Activated naive CD4-positive, alpha-beta T cell treated with anti-CD3 and anti-CD28 coated beads for 36 hours (primary cell): Measurements from ENCODE around the gene TBC1D10B. TPM values are rescaled to one million over a fixed set of nuclear protein-coding genes. Genes with fewer than 3 reads are reported as not detected.
A peak's percentile ranks its signal among the peaks of the same experiment; 100 is the strongest.
"Not testable (repeated sequence)": the region's sequence is repeated elsewhere in the genome, so short reads cannot be mapped to it uniquely, and the experiment has no call there.

Experiments used
- CTCF ChIA-PET: fragments of 350-600 bp; sonication (Branson Sonifier 250); formaldehyde crosslinking; loops from one replicate; lab custom pipeline; 2021; ENCODE audit warnings: antibody characterized with exemption; lab: Charles Lee
- DNase-seq: peaks from one replicate; pipeline ENCODE4 v3.0.0-alpha.2; 2020
- H3K27ac Mint-ChIP-seq: one replicate; pipeline ENCODE4 v1.8.0; 2021; ENCODE audit warnings: mild to moderate bottlenecking, mixed read lengths
- H3K27me3 Mint-ChIP-seq: one replicate; pipeline ENCODE4 v1.8.0; 2021; ENCODE audit warnings: low read depth, mixed read lengths
- H3K36me3 Mint-ChIP-seq: one replicate; pipeline ENCODE4 v1.8.0; 2021; ENCODE audit warnings: low read depth, mixed read lengths
- H3K4me1 Mint-ChIP-seq: one replicate; pipeline ENCODE4 v1.8.0; 2021; ENCODE audit warnings: low read depth, mixed read lengths
- H3K4me3 Mint-ChIP-seq: one replicate; pipeline ENCODE4 v1.8.0; 2021; ENCODE audit warnings: mild to moderate bottlenecking, moderate library complexity, mixed read lengths
- H3K9me3 Mint-ChIP-seq: one replicate; pipeline ENCODE4 v1.8.0; 2021; ENCODE audit warnings: mixed read lengths
- intact Hi-C: fragments of 100-400 bp; cut with micrococcal nuclease; formaldehyde crosslinking; loops from one replicate; pipeline ENCODE4 v1.15.1; 2023
- total RNA-seq, 2 experiments: library from RNA; stranded (reverse); gene quantifications; one replicate each; pipeline ENCODE4 v1.2.3, GENCODE V29; 2021

The TBC1D10B gene
- total RNA-seq, 2 experiments from 2014 or later = 36.6 to 38.4 TPM

GRCh38 chr16:30407804-30408534 is 37.7 kb upstream of the TBC1D10B start:
- intact Hi-C loops = loop anchor here (1.0 to 2.0 kb wide), 6 partner anchors 26 to 343 kb away; partner anchors contain the start of genes ALDOA, SEPTIN1 and TBC1D10B

GRCh38 chr16:30407102-30407803 is 37.0 kb upstream of the TBC1D10B start, which contains the start of gene ZNF771:
Gene ZNF771 (plus strand): TSS chr16:30407606. CDS start chr16:30408054, 448 bp downstream.
- Mint-ChIP-seq H3K27ac (peak within 1 kb of the TSS; percentile 93), H3K9me3 (no peaks in the 10 kb centered on the region), H3K27me3 (no peaks in the 10 kb centered on the region), H3K36me3 (peaks cover 9% of the 10 kb centered on the region), H3K4me1 (peaks cover 32% of the 10 kb centered on the region), H3K4me3 (peak within 1 kb of the TSS; percentile 98)
- CTCF ChIA-PET = interaction anchor here (0.5 to 4.6 kb wide), 9 partner anchors 8 to 221 kb away, joined by 3 to 27 read pairs (median 8); partner anchors contain the start of genes DCTPP1, SEPTIN1 and ZNF48
- peak; percentile 91 for DNase-seq
- intact Hi-C loops = loop anchor here (1.0 to 2.0 kb wide), 5 partner anchors 25 to 342 kb away; partner anchors contain the start of genes ALDOA, SEPTIN1 and TBC1D10B

More at GRCh38 chr16:30407804-30408534, 37.7 kb upstream of the TBC1D10B start:
- H3K36me3 Mint-ChIP-seq = peaks cover 9% of the 10 kb centered on the region
- peaks cover 33% of the 10 kb centered on the region for H3K4me1 Mint-ChIP-seq
- CTCF ChIA-PET = interaction anchor here (0.7 to 4.6 kb wide), 11 partner anchors 8 to 315 kb away, joined by 3 to 27 read pairs (median 9); partner anchors contain the start of genes DCTPP1, SEPTIN1 and ZNF48
- DNase-seq = no peak
- H3K27ac Mint-ChIP-seq = peak overlapping the region; percentile 79
- H3K27me3 Mint-ChIP-seq = no peaks in the 10 kb centered on the region
- H3K9me3 Mint-ChIP-seq = no peaks in the 10 kb centered on the region
- peak overlapping the region; percentile 98 for H3K4me3 Mint-ChIP-seq

- peak overlapping the region; percentile 98 for H3K4me3 Mint-ChIP-seq
- DNase-seq = no peak
- H3K4me1 Mint-ChIP-seq = peaks cover 28% of the 10 kb centered on the region
- H3K27ac Mint-ChIP-seq = peak overlapping the region; percentile 93
- H3K27me3 Mint-ChIP-seq = no peaks in the 10 kb centered on the region
- CTCF ChIA-PET = interaction anchor here (1.0 to 4.6 kb wide), 8 partner anchors 8 to 222 kb away, joined by 3 to 27 read pairs (median 8); partner anchors contain the start of genes DCTPP1, SEPTIN1 and ZNF48
- intact Hi-C loops = loop anchor here (1.0 to 2.0 kb wide), 5 partner anchors 24 to 341 kb away; partner anchors contain the start of genes ALDOA, SEPTIN1 and TBC1D10B
- H3K36me3 Mint-ChIP-seq = peaks cover 4% of the 10 kb centered on the region
- H3K9me3 Mint-ChIP-seq = no peaks in the 10 kb centered on the region
Observed at GRCh38 chr16:30406795-30407101, 36.5 kb upstream of the TBC1D10B start.

GRCh38 chr16:30401768-30402425 is 31.6 kb upstream of the TBC1D10B start:
- intact Hi-C loops = no loop called here
- H3K27me3 Mint-ChIP-seq = no peaks in the 10 kb centered on the region
- H3K9me3 Mint-ChIP-seq = no peaks in the 10 kb centered on the region
- H3K27ac Mint-ChIP-seq = no peak overlapping the region
- H3K36me3 Mint-ChIP-seq = peaks cover 9% of the 10 kb centered on the region
- H3K4me3 Mint-ChIP-seq = peak overlapping the region; percentile 80
- CTCF ChIA-PET = interaction anchor here (0.6 to 1.3 kb wide), 3 partner anchors 31 to 1307 kb away, joined by 3 to 6 read pairs (median 3); no protein-coding TSS in a partner anchor
- H3K4me1 Mint-ChIP-seq = peaks cover 32% of the 10 kb centered on the region
- DNase-seq = no peak

- DNase-seq = no peak
Observed at GRCh38 chr16:30399435-30400186, 29.3 kb upstream of the TBC1D10B start.

GRCh38 chr16:30398661-30399434 is 28.6 kb upstream of the TBC1D10B start:
- peaks cover 11% of the 10 kb centered on the region for H3K36me3 Mint-ChIP-seq
- H3K9me3 Mint-ChIP-seq = no peaks in the 10 kb centered on the region
- peaks cover 40% of the 10 kb centered on the region for H3K4me1 Mint-ChIP-seq
- H3K27me3 Mint-ChIP-seq = no peaks in the 10 kb centered on the region
- CTCF ChIA-PET = interaction anchor here (1.0 to 1.6 kb wide), 2 partner anchors 8 to 10 kb away, joined by 4 to 5 read pairs; partner anchors contain the start of gene ZNF771
- DNase-seq = no peak
- H3K4me3 Mint-ChIP-seq = peak overlapping the region; percentile 54
- intact Hi-C loops = no loop called here
- no peak overlapping the region for H3K27ac Mint-ChIP-seq

More at GRCh38 chr16:30399435-30400186, 29.3 kb upstream of the TBC1D10B start:
- H3K4me1 Mint-ChIP-seq = peaks cover 38% of the 10 kb centered on the region
- H3K36me3 Mint-ChIP-seq = peaks cover 11% of the 10 kb centered on the region
- intact Hi-C loops = loop anchor here (1.0 kb wide), 1 partner anchor 10 kb away; no protein-coding TSS in a partner anchor
- peak overlapping the region; percentile 83 for H3K27ac Mint-ChIP-seq
- CTCF ChIA-PET = interaction anchor here (1.0 kb wide), 1 partner anchor 10 kb away, joined by 5 read pairs; no protein-coding TSS in a partner anchor
- H3K27me3 Mint-ChIP-seq = no peaks in the 10 kb centered on the region
- H3K4me3 Mint-ChIP-seq = peak overlapping the region; percentile 80
- no peaks in the 10 kb centered on the region for H3K9me3 Mint-ChIP-seq

- no peak for DNase-seq
- intact Hi-C loops = no loop called here
- CTCF ChIA-PET = interaction anchor here (1.4 to 1.6 kb wide), 2 partner anchors 9 to 12 kb away, joined by 3 to 4 read pairs; partner anchors contain the start of gene ZNF771
- H3K4me3 Mint-ChIP-seq = no peak overlapping the region
- peaks cover 11% of the 10 kb centered on the region for H3K36me3 Mint-ChIP-seq
- peaks cover 40% of the 10 kb centered on the region for H3K4me1 Mint-ChIP-seq
- no peaks in the 10 kb centered on the region for H3K27me3 Mint-ChIP-seq
- no peak overlapping the region for H3K27ac Mint-ChIP-seq
- no peaks in the 10 kb centered on the region for H3K9me3 Mint-ChIP-seq
Observed at GRCh38 chr16:30397776-30398660, 27.7 kb upstream of the TBC1D10B start.

- CTCF ChIA-PET = interaction anchor here (1.4 to 5.2 kb wide), 2 partner anchors 13 to 14 kb away, joined by 3 to 30 read pairs; partner anchors contain the start of gene SEPTIN1
- DNase-seq = no peak
- H3K4me3 Mint-ChIP-seq = peak overlapping the region; percentile 94
- peaks cover 11% of the 10 kb centered on the region for H3K36me3 Mint-ChIP-seq
- H3K27me3 Mint-ChIP-seq = no peaks in the 10 kb centered on the region
- H3K27ac Mint-ChIP-seq = no peak overlapping the region
- peaks cover 40% of the 10 kb centered on the region for H3K4me1 Mint-ChIP-seq
- no peaks in the 10 kb centered on the region for H3K9me3 Mint-ChIP-seq
- intact Hi-C loops = no loop called here
Observed at GRCh38 chr16:30397056-30397455, 26.8 kb upstream of the TBC1D10B start.

GRCh38 chr16:30396627-30397026 is 26.3 kb upstream of the TBC1D10B start:
- intact Hi-C loops, H3K9me3 Mint-ChIP-seq, DNase-seq, H3K27me3 Mint-ChIP-seq, H3K27ac Mint-ChIP-seq: not testable (repeated sequence)
- CTCF ChIA-PET = interaction anchor here (1.3 to 5.2 kb wide), 5 partner anchors 11 to 27 kb away, joined by 3 to 30 read pairs (median 9); partner anchors contain the start of genes SEPTIN1 and ZNF771
- H3K4me3 Mint-ChIP-seq = peak overlapping the region; percentile 94
- H3K36me3 Mint-ChIP-seq = peaks cover 11% of the 10 kb centered on the region
- H3K4me1 Mint-ChIP-seq = peaks cover 39% of the 10 kb centered on the region
